Measurements from ENCODE around the gene KIAA0753. TPM values are rescaled to one million over a fixed set of nuclear protein-coding genes. Genes with fewer than 3 reads are reported as not detected.
"Not testable (repeated sequence)": the region's sequence is repeated elsewhere in the genome, so short reads cannot be mapped to it uniquely, and the experiment has no call there.

The KIAA0753 gene
- total and polyA plus RNA-seq, 9 of the 15 experiments (the other 6 are each of a cell fraction or from before 2014, with no cell fraction given) = 2.0 to 9.0 (median 6.9) TPM

GRCh38 chr17:6657633-6658287 lies 17.2 kb upstream of the KIAA0753 start (continued):
- TF ChIP-seq DEAF1 (CRISPR knock-in tag; IDR thresholded peaks at IDR 0.05) (no peak), ZNF143 (CRISPR knock-in tag; IDR thresholded peaks at IDR 0.05) (no peak), FIP1L1 (IDR thresholded peaks at IDR 0.05; ENCODE audit: low read depth, low read length, poor library complexity, severe bottlenecking) (no peak), BCLAF1 (IDR thresholded peaks at IDR 0.05; ENCODE audit: borderline replicate concordance in 1 of 2, control insufficient read depth in 1 of 2, low read depth in 2 of 2, low read length in 1 of 2) (no peak), BHLHE40 (IDR thresholded peaks at IDR 0.05; ENCODE audit: low read length) (no peak), KDM1A (IDR thresholded peaks at IDR 0.05) (no peak)

- H3K9me3 ChIP-seq (replicated peaks; ENCODE audit: control insufficient read depth, insufficient read depth, low read depth, low read length); H3K4me2 ChIP-seq (ENCODE audit: insufficient read depth, low read length); H3K36me3 ChIP-seq (ENCODE audit: control insufficient read depth, insufficient read depth, low read length); CTCF ChIA-PET (ENCODE audit: low intra/inter-chr PET ratio); FAIRE-seq; ATAC-seq; H3K9me1 ChIP-seq (ENCODE audit: control insufficient read depth, insufficient read depth, low read length); DNase-seq (ENCODE audit: extremely low read depth in 1 of 4, low spot score in 3 of 4); in situ Hi-C loops (cut with MboI); H3K9ac ChIP-seq (ENCODE audit: insufficient read depth in 1 of 2, low read depth in 2 of 2, low read length in 2 of 2); H2AFZ ChIP-seq (ENCODE audit: low read depth, low read length); H3K27ac ChIP-seq (ENCODE audit: extremely low read depth, low read depth, low read length); intact Hi-C loops (cut with micrococcal nuclease); H3K79me2 ChIP-seq (ENCODE audit: control insufficient read depth, insufficient read depth, low read length); POLR2A ChIA-PET; H4K20me1 ChIP-seq (replicated peaks; ENCODE audit: control insufficient read depth, insufficient read depth, low read length); H3K4me1 ChIP-seq (replicated peaks in 1 of 2; ENCODE audit: control insufficient read depth in 2 of 2, insufficient read depth in 2 of 2, low read length in 2 of 2); BruUV-seq (replicated peaks); H3K4me3 ChIP-seq: not testable (repeated sequence)
- peaks cover 0 to 21% of the 10 kb centered on the region in 2 experiments; a peak in 2 of 5 replicates for H3K27me3 ChIP-seq (ENCODE audit: control insufficient read depth in 2 of 2, insufficient read depth in 2 of 2, low read length in 2 of 2)
- WGBS (ENCODE audit: insufficient coverage, low coverage, missing lambda C conversion rate) = 40% methylated on average over 1 of the region's 55 CpGs
These were observed 16.5 kb upstream of the KIAA0753 start for GRCh38 chr17:6656797-6657632.

Data from K562 (cell line).